A549 treated with DMSO at 1 μM for 4 hours (cell line): ENCODE results near the gene NPHP3. TPM values are rescaled to one million over a fixed set of nuclear protein-coding genes. Genes with fewer than 3 reads are reported as not detected.

ENCODE experiments used
- total RNA-seq: library from RNA; stranded (reverse); fragments of 200-300 nt; extraction: Qiagen RNA extraction; gene quantifications from 5 replicates; pipeline ENCODE4 v1.2.3, GENCODE V29; 2022; ENCODE audit warnings: low read depth

The NPHP3 gene
- 6.2 to 8.7 TPM (median 7.6 TPM) in 5 replicates for total RNA-seq

DNA sequence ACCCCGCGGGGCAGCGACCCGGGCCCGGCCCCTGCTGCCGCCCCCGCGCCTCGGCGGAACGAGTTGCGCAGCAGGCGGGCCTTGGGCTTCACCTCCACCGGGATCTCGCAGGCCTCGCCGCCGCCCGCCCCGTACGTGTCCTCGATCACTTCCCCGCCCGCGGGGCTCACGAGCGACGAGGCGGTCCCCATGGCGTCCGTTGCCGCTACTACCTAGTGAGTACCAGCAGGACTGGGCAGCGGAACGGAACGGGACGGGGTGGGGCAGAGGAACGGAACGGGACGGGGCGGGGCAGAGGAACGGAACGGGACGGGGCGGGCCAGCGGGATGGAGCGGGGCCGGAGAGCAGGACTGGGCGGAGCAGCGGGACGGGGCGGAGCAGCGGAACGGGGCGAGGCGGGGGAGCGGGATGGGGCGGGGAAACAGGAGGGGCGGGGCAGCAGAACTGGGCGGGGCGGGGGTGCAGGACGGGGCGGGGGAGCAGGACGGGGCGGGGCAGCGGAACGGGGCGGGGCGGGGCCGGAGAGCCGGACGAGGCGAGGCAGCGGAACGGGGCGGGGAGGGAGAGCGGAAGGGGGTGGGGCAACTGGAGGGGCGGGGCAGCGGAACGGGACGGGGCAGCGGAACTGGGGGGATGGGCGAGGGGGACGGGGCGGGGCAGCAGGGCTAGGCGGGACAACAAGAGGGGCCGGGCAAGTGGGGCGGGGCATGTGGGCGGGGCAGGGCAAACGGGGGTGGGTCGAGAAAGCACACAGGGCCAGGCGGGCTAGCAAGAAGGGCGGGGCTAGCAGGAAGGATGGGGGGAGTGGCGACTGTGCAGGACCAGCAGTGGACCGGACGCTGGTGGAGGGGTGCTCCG is at the start of gene NPHP3:
Gene NPHP3, minus strand, starts transcription at position 245 of the 859 bp plus-strand sequence. Its CDS starts 54 bp downstream, at position 191.

GRCh38 chr3:132660052-132660810 is 62.0 kb downstream of the NPHP3 start, which contains the start of gene UBA5:
Gene UBA5 (plus strand): TSS chr3:132660329. CDS start chr3:132660538, 209 bp downstream.

GRCh38 chr3:132659365-132660051 is 62.7 kb downstream of the NPHP3 start, which contains the start of gene ACAD11:
Gene ACAD11 (minus strand): TSS chr3:132659809. CDS start chr3:132659751, 58 bp downstream.

Other genes starting within 250 kb of the NPHP3 start
- 0.03 TPM in 1 of 5 replicates, not detected in the others for gene ACKR4, start 125.1 kb downstream of the NPHP3 start, total RNA-seq
- 4.5 to 5.8 TPM (median 5.3 TPM) in 5 replicates for gene ACAD11, start 62.6 kb downstream of the NPHP3 start, total RNA-seq
- gene UBA5, start 62.1 kb downstream of the NPHP3 start, total RNA-seq: 19.8 to 32.1 TPM (median 25.4 TPM) in 5 replicates